Measurements from ENCODE around the gene IFRD1. TPM values are rescaled to one million over a fixed set of nuclear protein-coding genes. Genes with fewer than 3 reads are reported as not detected.

Gene IFRD1
- total RNA-seq, 1 donor from 2014 or later: 37.5 TPM

- no peak for DNase-seq (ENCODE audit: extremely low read depth, low read depth, low spot score)
Observed at GRCh38 chr7:112485766-112486165, 35.5 kb downstream of the IFRD1 start.

DNA sequence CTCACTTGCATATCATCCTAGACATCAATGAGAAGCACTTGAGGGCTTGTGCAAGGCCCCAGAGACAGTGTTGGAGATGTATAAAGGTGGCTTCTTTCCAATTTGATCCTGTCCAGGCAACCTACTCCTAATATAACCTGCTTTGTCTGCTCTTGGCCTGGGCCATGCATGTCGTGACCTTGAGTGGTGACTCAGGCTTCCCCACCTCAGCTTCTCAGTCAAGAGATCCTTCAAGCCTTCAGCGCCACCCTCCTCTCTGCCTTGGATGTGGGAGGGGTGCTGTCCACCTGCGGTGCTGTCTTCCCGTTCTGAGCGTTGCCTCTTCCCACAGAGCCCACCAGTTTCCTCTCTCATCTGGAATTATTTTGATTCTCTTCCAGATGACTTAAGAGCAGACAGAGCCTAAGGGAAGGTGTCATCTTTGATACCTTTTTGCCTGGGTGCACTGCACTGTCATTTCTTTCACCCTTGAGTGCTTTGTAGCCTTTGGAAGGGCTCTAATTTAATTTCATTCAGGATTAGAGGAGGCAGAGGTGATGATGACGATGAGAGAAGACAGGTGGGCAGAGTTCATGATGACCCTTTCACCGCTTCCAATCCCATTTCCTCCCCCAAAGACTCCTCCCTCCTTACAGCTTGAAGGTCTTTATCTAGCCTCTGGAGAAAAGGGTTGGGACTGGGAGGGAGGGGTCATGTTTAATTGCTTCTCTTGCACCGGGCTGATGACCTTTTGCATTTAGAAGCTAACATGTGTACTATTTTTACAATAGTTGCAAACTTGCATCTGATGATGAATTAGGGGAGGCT lies 37.4 kb downstream of the IFRD1 start:
- DNase-seq (ENCODE audit: extremely low read depth, low read depth, low spot score): no peak

DNA sequence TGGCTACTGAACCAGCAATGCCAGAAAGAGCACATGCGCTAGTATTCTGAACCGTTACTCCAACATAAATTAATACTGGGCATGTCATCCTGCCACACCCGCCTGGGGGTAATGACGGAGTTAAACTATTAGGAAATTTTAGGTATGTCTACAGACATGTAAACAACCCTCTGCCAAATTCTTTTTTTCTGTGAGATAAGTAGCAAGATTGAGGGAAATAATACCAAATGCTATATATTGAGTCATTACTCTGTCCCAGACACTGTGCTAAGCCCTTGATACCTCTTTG lies 37.9 kb downstream of the IFRD1 start:
- no peak for DNase-seq (ENCODE audit: extremely low read depth, low read depth, low spot score)

GRCh38 chr7:112492186-112492585 lies 41.9 kb downstream of the IFRD1 start:
- DNase-seq (ENCODE audit: extremely low read depth, low read depth, low spot score): no peak

- no peak for DNase-seq (ENCODE audit: extremely low read depth, low read depth, low spot score)
Observed at GRCh38 chr7:112494656-112495055, 44.4 kb downstream of the IFRD1 start.

GRCh38 chr7:112495156-112495788 lies 45.0 kb downstream of the IFRD1 start:
- DNase-seq (ENCODE audit: extremely low read depth, low read depth, low spot score): no peak

GRCh38 chr7:112495810-112496462 lies 45.7 kb downstream of the IFRD1 start:
- DNase-seq (ENCODE audit: extremely low read depth, low read depth, low spot score): no peak

DNA sequence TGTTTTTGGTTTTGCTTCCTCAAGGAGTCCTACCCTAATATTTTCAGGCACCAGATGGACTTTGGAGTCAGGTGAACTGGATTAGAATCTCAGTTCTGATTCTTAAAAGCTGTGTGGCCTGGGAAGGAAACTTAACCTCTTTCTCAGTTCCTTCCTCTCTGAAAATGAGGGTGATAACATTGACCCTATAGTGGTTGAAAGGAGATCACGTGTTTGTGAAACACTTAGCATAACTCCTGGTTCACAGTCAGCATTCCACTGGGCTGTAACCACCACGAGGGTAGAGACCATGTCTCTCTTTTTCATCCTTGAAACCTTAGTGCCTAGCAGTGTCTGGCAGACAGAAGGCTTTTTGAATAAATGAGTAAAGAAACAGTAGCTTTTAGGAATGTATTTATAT lies 47.2 kb downstream of the IFRD1 start:
- no peak for DNase-seq (ENCODE audit: extremely low read depth, low read depth, low spot score)

- no peak for DNase-seq (ENCODE audit: extremely low read depth, low read depth, low spot score)
Observed at GRCh38 chr7:112500619-112501018, 50.4 kb downstream of the IFRD1 start.

GRCh38 chr7:112501801-112502503 lies 51.7 kb downstream of the IFRD1 start:
- no peak for DNase-seq (ENCODE audit: extremely low read depth, low read depth, low spot score)

- no peak for DNase-seq (ENCODE audit: extremely low read depth, low read depth, low spot score)
Observed at GRCh38 chr7:112502700-112503099, 52.4 kb downstream of the IFRD1 start.

DNA sequence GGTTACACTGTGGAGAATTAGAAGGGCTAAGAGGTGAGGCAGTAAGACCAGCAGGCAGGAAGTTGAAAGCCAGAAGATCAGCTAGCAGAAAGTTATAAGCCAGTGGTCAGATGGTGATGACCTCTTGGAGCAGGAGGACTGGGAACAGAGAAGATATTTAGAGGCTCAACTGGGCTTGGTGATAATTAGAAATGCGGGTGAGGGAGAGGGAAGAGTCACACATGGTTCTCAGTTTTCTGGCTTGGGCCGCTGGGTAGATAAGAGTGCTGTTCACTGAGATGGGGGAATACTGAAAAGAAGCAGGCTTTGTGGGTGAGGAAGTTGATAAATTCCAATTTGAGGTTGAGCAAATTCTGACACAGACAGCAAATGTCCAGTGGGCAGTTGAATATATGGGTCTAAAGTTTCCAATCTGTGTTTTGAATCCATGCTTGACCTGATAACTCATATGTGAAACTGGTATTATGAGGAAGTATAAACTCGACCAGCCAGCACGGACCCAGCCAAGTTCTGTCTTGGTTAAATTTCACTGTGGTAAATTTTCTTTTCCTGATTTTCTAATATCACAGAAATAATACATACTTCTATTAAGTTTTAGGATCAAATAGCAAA lies 53.2 kb downstream of the IFRD1 start:
- DNase-seq (ENCODE audit: extremely low read depth, low read depth, low spot score): no peak

- no peak for DNase-seq (ENCODE audit: extremely low read depth, low read depth, low spot score)
Observed at GRCh38 chr7:112504093-112504695, 53.9 kb downstream of the IFRD1 start.

DNA sequence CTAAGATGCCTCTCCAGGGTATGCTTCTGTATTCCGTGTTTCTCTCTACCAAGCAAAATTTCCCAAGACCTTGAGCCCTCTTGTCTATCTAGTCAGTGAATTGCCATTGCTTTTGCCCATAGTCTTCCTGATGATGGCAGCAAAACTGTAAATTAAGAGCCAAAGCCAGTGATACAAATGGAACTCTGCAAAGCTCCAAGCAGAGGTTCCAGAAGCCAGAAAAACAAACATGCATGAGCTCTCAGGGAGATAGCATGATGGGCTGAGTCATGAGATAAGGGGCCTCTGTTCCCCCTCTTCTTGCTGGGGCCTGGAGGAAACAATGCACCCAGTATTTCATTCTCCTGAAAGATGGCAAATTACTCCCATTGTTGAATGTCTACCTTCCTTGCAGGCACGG lies 55.2 kb downstream of the IFRD1 start:
- DNase-seq (ENCODE audit: extremely low read depth, low read depth, low spot score): no peak

DNA sequence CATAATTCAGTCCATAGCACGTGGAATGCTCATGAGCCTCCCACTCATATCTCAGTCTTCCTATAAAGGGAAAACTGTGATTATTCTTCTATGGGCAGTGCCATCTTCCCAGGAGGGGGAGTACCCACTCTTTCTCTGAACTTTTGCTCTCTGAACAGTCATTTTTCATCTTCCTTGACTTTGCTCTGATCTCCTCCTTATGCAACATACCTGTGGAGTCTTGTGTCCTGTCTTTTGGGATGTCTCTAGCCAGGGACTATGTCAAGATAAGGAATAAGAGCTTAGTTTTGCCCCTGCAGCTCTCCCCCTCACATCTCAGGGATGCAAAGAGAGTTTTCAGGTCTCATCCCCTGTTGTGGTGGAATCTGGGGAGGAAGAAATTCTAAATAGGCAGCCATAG lies 58.1 kb downstream of the IFRD1 start:
- no peak for DNase-seq (ENCODE audit: extremely low read depth, low read depth, low spot score)

DNA sequence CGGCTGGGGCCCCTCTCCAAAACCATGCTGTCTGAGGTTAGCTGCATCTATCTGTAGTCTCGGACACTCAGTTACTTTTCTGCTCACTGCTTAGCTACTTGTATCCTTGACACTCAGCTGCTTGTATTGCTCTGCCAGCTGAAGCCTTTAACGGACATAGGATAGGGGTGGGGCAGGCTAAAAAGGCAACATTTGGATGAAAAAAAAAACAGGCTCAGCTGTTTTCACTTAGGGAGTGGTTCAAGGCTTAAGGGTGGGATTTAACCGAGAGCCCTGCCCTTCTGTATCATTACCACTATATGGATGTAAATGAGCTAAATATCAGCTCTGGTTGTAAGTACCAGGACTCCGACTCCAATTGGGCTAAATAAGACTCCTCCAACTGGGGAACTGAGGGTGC lies 59.1 kb downstream of the IFRD1 start:
- no peak for DNase-seq (ENCODE audit: extremely low read depth, low read depth, low spot score)

DNA sequence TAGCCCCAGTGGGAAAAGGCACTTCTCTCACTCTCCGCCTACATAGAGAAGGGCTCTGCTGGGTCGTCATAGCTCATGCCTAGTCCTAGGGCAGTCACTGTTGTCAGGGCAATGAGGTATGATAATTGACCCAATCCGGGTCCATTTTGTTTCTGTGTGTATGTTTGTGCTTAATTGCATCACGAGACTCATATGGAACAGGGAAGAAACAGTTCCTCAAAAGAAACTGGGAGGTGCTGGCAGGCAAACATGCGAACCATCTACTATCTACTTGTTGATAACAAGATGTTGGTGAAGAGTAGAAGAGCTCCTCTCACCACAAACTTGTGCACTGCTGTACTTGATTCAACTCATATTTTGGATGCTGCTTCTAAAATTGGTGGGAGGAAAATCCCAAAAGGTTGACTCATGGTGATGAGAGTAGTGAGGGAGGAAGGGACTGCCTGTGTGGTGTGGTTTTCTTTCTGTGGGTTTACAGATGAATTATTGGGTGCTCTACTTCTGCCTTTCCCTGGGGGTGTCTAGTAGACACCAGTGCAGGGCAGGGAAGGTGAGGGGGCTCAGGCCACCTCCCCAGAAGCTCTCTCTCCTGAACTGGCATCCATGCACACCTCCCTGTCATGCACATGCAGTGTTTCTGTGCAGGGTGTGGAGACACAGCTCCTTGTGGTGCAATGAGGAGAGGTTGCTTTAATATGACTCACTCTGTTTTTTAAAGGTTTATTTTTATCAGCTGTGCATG lies 59.9 kb downstream of the IFRD1 start:
- DNase-seq (ENCODE audit: extremely low read depth, low read depth, low spot score): no peak

GRCh38 chr7:112510743-112511110 lies 60.5 kb downstream of the IFRD1 start:
- no peak for DNase-seq (ENCODE audit: extremely low read depth, low read depth, low spot score)

DNA sequence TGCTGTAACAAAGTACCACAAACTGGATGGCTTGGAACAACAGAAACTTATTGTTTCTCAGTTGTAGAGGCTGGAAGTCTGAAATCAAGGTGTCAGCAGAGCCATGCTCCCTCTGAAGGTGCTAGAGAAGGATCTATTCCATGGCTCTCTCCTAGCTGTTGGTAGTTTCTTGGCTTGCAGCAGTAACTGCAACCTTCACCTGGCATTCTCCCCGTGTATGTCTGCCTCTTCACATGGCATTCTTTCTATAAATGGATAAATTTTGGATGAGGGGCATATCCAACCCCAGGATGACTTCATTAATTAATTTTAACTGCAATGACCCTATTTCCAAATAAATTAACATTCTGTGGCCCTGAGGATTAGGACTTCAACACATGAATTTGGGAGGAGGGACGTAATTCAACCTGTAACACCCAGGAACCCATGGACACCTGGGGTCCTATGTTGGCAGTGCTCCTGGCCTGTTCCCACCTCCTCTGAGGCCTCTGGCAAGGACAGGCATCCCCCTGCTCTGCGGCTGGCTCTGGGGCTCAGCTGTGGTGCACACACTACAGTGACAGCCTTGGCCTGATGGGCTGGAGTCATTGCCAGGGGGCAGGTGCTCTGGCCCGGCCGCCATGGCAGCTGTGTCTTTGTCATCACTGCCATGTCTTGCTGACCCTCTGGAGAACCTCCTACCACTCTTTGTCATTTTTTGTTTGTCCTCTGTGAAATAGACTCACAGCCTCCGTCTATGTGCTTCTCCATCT lies 61.4 kb downstream of the IFRD1 start:
- no peak for DNase-seq (ENCODE audit: extremely low read depth, low read depth, low spot score)

Measured in glomerular endothelial cell (primary cell).